NT2/D1 (cell line): ENCODE measurements around the gene SYP.

Experiments used
- DNase-seq: peaks from one replicate; pipeline ENCODE4 v3.0.0-alpha.2; 2011; ENCODE audit warnings: low read depth, low spot score
- H3K27me3 ChIP-seq: 2 replicates; pipeline ENCODE4 v1.6.0; 2011; ENCODE audit warnings: mild to moderate bottlenecking; ENCODE audit not compliant: insufficient read length, insufficient read depth
- H3K36me3 ChIP-seq: 2 replicates; pipeline ENCODE4 v1.6.1; 2011; ENCODE audit warnings: mild to moderate bottlenecking, low read length, mixed read lengths; ENCODE audit not compliant: insufficient read depth, insufficient read length
- H3K4me1 ChIP-seq: 2 replicates; pipeline ENCODE4 v1.5.1; 2011; ENCODE audit not compliant: insufficient read depth, insufficient read length
- H3K4me3 ChIP-seq: 2 replicates; pipeline ENCODE4 v1.5.1; 2011; ENCODE audit warnings: low read depth; ENCODE audit not compliant: insufficient read length
- H3K9ac ChIP-seq: 2 replicates; pipeline ENCODE4 v1.6.0; 2011; ENCODE audit warnings: low read depth; ENCODE audit not compliant: insufficient read length
- H3K9me3 ChIP-seq: 2 replicates; pipeline ENCODE4 v1.5.1; 2011; ENCODE audit warnings: mild to moderate bottlenecking, low read length; ENCODE audit not compliant: insufficient read depth
- SUZ12 ChIP-seq: IDR thresholded peaks from 2 replicates; pipeline ENCODE4 v1.6.1; 2011; ENCODE audit not compliant: insufficient read length, insufficient read depth; ENCODE audit errors: extremely low read depth
- YY1 ChIP-seq: IDR thresholded peaks from 2 replicates; pipeline ENCODE4 v1.6.1; 2011; ENCODE audit not compliant: insufficient read length, insufficient read depth
- ZNF274 ChIP-seq: IDR thresholded peaks from 2 replicates; pipeline ENCODE4 v1.6.1; 2011; ENCODE audit warnings: mild to moderate bottlenecking, low read depth, low read length

Gene SYP

DNA sequence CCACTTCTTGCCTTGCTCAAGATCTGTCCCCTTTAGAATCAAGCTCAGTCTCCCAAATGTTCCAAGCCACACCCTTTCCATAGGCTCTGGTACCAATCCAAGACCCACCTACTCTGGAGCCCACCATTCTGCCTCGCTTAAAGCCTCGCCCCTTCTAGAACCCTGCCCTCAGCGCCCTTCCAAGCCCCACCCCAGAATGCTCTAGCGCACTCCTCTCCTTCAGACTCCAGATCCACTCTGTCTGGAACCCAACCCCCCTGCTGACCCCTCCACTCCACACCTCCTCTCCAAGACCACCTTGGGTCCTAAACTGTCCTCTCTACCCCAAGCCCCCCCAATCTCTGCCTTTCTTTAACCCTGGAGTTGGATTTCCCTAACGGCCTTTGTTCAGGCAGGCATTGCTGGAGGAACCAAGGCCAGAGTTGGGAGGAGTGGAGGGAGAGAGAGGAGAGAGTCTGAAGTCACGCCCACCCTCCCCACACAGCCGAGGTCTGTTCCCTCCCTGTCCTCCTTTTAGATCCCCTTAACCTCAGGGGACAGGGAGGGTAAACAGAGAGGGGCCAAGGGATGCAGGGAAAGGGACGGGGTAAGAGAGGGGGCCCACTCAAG is 11.4 kb downstream of the SYP start:
- no peak for TF ChIP-seq ZNF274
- no peak for TF ChIP-seq SUZ12
- TF ChIP-seq YY1, result no peak
- no peaks in the 10 kb centered on the region for H3K27me3 ChIP-seq
- H3K4me3 ChIP-seq, result no peak overlapping the region
- peaks cover 4% of the 10 kb centered on the region for H3K36me3 ChIP-seq
- H3K9ac ChIP-seq, result peak overlapping the region; percentile 61
- peaks cover 3% of the 10 kb centered on the region for H3K4me1 ChIP-seq
- no peaks in the 10 kb centered on the region for H3K9me3 ChIP-seq
- DNase-seq, result no peak

DNA sequence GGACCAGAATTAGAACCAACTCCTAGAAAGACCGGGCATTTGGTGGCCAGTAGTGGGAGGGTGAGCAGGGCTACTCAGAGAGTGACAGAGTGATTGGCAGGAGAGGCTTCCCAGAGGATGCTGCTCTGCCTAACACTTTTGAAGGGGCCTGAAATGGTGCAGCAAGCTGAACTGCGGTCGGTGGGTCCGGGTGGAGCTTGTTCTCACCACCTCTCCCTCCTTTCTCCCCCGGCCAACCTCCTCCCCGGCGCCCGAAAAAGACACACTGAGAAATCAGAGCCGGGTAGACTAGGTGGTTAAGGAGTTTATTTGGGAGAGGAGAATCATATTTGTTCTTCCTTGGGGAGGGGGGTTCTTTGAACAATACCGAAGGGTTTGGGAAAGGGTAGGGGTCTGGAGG is 12.5 kb downstream of the SYP start:
- Histone ChIP-seq H3K4me1 (peaks cover 3% of the 10 kb centered on the region), H3K27me3 (no peaks in the 10 kb centered on the region), H3K9me3 (no peaks in the 10 kb centered on the region), H3K9ac (peak overlapping the region; percentile 86), H3K36me3 (peaks cover 11% of the 10 kb centered on the region), H3K4me3 (peak overlapping the region; percentile 77)
- TF ChIP-seq ZNF274 (no peak), SUZ12 (no peak), YY1 (no peak)
- DNase-seq, result no peak

DNA sequence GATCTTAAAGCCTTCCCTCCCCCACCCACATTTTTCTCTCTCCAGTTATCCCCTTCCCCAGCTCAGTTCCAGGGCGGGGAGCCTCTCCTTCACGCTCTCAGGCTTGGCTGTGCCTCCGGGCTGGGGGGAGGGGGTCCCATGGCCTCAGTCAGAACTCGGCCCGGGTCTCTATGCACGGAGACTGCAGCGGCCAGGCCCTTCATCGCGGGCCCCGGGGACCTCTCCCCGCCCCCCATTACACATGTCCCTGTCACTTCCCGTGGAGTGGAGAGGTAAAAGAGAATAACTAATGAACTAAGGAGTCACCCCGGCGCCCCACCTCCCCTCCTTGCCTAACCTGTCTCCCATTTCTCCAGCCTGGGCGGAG is 13.0 kb downstream of the SYP start:
- Histone ChIP-seq H3K4me1 (peaks cover 3% of the 10 kb centered on the region), H3K9me3 (no peaks in the 10 kb centered on the region), H3K4me3 (peak overlapping the region; percentile 77), H3K27me3 (no peaks in the 10 kb centered on the region), H3K36me3 (peaks cover 16% of the 10 kb centered on the region), H3K9ac (peak overlapping the region; percentile 86)
- DNase-seq, result no peak
- TF ChIP-seq SUZ12 (no peak), ZNF274 (no peak), YY1 (no peak)

DNA sequence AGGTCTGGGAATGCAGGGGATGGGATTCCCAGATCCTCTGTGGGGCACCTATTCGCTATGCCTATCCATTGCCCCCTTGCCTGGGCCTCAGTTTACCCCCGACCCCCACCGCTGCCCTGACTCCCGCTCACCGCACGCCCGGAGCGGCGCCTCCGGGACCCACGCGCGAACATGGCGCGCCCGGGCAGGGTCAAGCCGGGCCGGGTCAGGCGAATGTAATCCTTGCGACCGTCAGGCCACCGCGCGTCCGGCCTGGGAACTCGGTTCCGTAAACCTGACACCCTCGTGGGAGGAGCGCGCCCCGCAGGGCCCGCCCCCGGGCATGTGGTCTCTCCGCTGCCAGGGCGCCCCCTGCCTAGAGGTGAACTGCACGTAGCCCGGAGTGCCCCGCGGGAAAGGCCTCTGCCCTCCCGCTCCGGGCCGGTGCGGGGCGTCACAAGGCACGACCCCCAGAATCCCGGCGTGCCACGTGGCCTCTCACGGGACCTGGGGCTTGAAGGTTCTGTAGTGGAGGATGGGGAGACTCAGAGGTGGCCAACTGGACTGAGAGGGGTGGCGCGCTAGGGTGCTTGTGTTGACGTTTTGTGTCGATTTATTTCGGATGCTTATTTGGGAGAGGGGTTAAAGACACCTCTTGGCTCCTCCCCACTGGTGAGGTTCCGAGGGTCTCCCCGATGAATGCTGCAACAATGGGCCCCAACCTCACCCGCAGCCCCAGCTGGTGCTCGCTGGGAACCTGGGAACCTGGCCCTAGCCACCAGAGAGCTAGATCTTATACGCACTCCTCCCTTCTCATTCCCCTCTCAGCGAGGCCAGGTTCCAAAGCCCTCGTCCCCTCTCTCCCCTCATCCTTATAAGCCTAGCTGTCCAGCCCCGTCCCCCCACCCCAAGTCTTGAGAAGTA is 13.6 kb downstream of the SYP start, which contains the start of gene PRICKLE3:
Gene PRICKLE3 (minus strand): TSS at position 249 of the 903 bp plus-strand sequence. CDS start 76 bp downstream, at position 173.
- peak within 1 kb of the TSS; percentile 77 for H3K4me3 ChIP-seq
- no peak for DNase-seq
- H3K9me3 ChIP-seq, result no peaks in the 10 kb centered on the region
- no peaks in the 10 kb centered on the region for H3K27me3 ChIP-seq
- H3K4me1 ChIP-seq, result peaks cover 3% of the 10 kb centered on the region
- TF ChIP-seq YY1, result no peak
- no peak for TF ChIP-seq SUZ12
- TF ChIP-seq ZNF274, result no peak
- H3K36me3 ChIP-seq, result peaks cover 17% of the 10 kb centered on the region
- peak within 1 kb of the TSS; percentile 86 for H3K9ac ChIP-seq

DNA sequence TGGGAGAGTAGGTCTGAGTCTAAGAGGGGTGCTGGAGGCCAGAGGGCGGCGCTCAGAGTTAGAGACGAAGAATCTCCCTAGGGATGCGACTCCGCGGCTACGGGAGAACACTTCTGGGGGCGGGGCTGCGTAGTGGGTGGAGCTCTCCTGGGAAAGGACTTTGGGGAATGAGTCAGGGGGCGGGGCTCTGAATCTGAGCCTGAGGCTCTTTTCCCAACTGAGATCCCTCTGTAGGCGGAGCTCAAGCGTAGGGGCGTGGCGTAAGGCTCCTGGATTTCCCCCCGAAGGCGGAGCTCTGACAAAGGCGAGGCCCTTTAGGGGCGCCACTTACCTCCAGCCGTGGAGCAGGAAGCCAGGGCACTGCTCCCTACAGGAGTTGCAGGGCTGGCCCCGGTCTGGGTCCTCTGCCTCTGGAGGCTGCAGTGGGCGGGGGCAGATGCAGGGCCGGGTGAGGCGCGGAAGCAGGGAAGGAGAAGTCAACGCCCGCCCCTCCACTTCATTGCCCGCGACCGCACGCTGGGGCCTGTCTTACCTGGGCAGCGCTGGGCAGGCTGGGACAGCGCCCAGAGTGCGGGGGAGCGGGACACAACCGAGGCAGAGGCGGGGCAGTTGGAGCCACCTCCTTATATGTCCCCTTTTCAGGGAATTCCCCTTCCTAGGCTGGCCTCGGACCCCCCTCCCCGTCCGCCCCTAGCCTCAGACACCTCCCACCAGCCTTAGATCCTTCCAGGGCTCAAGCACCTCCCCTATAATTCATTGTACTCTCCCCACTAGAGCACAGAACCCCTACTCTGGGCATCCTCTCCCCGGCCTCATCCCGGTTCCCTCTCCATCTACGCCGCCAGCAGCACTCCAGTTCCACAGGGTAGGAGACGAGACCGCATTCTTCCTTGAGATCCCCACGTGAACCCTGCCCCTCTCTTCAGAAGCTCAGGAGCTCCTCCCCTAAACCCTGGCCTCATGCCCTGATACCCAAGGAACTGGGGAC is 15.4 kb downstream of the SYP start:
- Histone ChIP-seq H3K4me1 (peaks cover 3% of the 10 kb centered on the region), H3K9me3 (no peaks in the 10 kb centered on the region), H3K36me3 (peaks cover 30% of the 10 kb centered on the region), H3K9ac (peak overlapping the region; percentile 86), H3K27me3 (no peaks in the 10 kb centered on the region), H3K4me3 (peak overlapping the region; percentile 77)
- no peak for TF ChIP-seq SUZ12
- DNase-seq, result peak; percentile 91

DNA sequence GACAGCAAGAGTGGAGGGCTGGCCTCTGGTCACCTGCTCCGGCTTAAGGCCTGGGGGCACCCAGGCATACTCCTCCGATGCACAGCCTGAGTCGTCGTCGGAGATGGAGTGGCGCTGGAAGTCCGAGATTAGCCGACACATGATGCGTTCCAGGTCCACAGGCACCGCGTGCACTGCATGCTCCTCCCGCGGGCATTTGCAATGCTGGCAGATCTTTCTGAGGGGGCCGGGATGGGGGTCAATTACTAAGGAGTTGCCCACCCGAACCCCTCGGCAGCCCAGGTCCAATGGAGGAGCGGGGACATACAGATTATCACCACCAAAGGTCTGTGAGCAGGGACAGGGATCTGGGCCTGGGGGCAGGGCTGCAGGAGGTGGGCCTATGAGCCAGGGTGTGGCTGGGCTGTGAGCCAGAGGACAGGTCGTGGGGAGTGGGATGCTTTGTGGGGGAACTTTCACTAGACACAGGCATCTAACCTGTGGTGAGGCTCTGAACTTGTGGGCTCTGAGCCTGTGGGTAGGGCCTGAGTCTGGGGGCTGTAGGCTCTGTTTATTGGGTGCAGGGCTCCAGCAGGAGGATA is 16.2 kb downstream of the SYP start:
- no peak for DNase-seq
- peak overlapping the region; percentile 26 for H3K4me3 ChIP-seq
- TF ChIP-seq SUZ12, result no peak
- TF ChIP-seq YY1, result no peak
- TF ChIP-seq ZNF274, result no peak
- no peaks in the 10 kb centered on the region for H3K9me3 ChIP-seq
- H3K9ac ChIP-seq, result peak overlapping the region; percentile 50
- H3K27me3 ChIP-seq, result no peaks in the 10 kb centered on the region
- peaks cover 38% of the 10 kb centered on the region for H3K36me3 ChIP-seq
- peaks cover 3% of the 10 kb centered on the region for H3K4me1 ChIP-seq
